ENCODE data around the gene CARS2.

The CARS2 gene

DNA sequence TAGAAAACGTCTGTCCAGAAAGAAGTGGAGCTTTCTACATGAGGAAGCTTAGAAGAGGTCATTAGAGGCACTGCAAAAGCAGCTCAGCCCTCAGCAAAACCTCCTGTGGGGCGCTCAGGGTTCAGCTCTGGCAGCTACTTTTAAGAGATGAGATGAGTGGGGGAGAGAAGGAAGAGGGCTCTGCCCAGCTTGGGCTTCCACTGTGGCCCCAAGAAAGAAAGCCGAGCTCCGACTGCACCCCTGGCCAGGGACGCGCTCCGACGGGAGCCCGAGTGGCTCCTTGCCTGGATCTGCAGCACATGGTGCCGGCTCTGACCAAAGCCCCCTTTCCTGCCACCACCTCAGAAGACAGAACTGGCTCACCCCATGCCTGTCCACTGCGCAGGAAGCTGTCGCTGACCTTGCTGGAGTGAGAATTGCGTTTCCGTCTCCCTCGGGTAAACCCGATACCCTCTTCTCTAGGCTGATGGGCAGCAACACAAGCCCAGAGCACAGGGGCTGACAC, 54.1 kb downstream of the CARS2 start:
- no peak overlapping the region for H3K4me3 ChIP-seq (ENCODE audit: low read depth, low read length)
- DNase-seq (ENCODE audit: low read depth) = no peak
- TF ChIP-seq MYC (IDR thresholded peaks at IDR 0.05; ENCODE audit: low read depth, low read length) (no peak), POLR2A (IDR thresholded peaks at IDR 0.05; ENCODE audit: extremely low read depth, insufficient read length) (no peak)
- TF ChIP-seq, protein P1, sequence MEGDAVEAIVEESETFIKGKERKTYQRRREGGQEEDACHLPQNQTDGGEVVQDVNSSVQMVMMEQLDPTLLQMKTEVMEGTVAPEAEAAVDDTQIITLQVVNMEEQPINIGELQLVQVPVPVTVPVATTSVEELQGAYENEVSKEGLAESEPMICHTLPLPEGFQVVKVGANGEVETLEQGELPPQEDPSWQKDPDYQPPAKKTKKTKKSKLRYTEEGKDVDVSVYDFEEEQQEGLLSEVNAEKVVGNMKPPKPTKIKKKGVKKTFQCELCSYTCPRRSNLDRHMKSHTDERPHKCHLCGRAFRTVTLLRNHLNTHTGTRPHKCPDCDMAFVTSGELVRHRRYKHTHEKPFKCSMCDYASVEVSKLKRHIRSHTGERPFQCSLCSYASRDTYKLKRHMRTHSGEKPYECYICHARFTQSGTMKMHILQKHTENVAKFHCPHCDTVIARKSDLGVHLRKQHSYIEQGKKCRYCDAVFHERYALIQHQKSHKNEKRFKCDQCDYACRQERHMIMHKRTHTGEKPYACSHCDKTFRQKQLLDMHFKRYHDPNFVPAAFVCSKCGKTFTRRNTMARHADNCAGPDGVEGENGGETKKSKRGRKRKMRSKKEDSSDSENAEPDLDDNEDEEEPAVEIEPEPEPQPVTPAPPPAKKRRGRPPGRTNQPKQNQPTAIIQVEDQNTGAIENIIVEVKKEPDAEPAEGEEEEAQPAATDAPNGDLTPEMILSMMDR (IDR thresholded peaks at IDR 0.05; ENCODE audit: low read depth, low read length) = no peak
- TF ChIP-seq, protein P2, sequence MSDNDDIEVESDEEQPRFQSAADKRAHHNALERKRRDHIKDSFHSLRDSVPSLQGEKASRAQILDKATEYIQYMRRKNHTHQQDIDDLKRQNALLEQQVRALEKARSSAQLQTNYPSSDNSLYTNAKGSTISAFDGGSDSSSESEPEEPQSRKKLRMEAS (IDR thresholded peaks at IDR 0.05; ENCODE audit: low read depth, low read length) = no peak

DNA sequence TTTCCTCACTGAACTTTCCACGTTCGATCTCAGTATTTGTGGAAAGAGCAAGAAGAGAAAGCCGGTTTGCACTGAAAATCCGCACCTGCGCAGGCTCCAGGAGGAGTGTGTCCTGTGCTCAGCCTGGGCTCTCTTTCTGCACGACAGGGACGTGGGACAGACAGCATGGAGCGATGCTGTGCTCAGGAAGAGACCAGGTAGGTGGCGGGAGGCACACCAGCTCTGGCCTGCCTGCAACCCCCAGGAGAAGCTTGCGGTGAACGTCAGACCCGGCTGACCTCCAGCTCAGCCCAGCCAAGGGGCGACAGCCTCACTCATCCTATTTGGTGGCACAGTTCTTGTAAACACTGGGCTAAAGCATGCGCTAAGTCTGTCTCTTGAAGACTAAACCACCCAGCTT, 54.6 kb downstream of the CARS2 start:
- TF ChIP-seq, protein P2 (IDR thresholded peaks at IDR 0.05; ENCODE audit: low read depth, low read length) = no peak
- TF ChIP-seq, protein P1 (IDR thresholded peaks at IDR 0.05; ENCODE audit: low read depth, low read length) = no peak
- no peak for TF ChIP-seq MYC (IDR thresholded peaks at IDR 0.05; ENCODE audit: low read depth, low read length)
- no peak for TF ChIP-seq POLR2A (IDR thresholded peaks at IDR 0.05; ENCODE audit: extremely low read depth, insufficient read length)
- DNase-seq (ENCODE audit: low read depth) = no peak
- no peak overlapping the region for H3K4me3 ChIP-seq (ENCODE audit: low read depth, low read length)

DNA sequence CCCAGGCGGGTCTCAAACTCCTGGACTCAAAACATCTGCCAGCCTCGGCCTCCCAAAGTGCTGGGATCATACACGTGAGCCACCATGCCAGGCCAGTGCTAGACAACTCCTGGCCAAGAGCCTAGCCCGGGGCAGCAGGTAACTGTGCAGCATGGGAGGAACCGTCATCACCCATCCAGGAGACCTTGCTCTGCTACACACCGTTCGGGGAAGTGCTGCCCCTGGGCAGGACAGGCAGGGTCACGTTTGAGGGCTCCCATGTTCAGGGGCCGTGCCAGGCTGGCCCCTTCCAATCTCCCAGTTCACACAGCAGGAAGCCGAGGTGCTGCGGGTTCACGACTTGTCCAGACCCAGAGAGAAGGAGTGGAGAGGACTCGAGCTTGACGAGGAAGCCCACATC, 55.5 kb downstream of the CARS2 start:
- no peak for DNase-seq (ENCODE audit: low read depth)
- no peak overlapping the region for H3K4me3 ChIP-seq (ENCODE audit: low read depth, low read length)
- TF ChIP-seq, protein P2 (IDR thresholded peaks at IDR 0.05; ENCODE audit: low read depth, low read length) = no peak
- no peak for TF ChIP-seq MYC (IDR thresholded peaks at IDR 0.05; ENCODE audit: low read depth, low read length)

DNA sequence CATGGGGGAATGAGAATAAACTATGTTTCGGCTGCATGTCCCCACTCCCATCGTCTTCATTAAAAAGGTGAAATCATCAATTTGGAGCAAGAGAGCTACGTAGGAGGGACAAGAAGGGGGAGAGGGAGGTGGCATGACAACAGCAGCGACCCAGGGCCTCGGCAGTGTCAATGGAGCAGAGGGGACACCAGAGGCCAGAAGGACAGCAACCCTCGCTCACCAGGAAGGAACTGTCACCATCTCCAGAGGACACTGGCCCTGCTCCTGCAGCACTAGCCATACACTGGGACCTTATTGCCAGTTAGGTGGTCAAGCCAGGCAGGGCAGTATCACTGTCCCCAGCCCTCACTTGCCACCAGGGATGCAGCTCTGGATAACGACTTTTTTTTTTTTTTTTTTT, 56.4 kb downstream of the CARS2 start:
- TF ChIP-seq, protein P1 (IDR thresholded peaks at IDR 0.05; ENCODE audit: low read depth, low read length) = no peak
- no peak for TF ChIP-seq MYC (IDR thresholded peaks at IDR 0.05; ENCODE audit: low read depth, low read length)
- TF ChIP-seq, protein P2 (IDR thresholded peaks at IDR 0.05; ENCODE audit: low read depth, low read length) = no peak
- no peak for TF ChIP-seq POLR2A (IDR thresholded peaks at IDR 0.05; ENCODE audit: extremely low read depth, insufficient read length)
- no peak for DNase-seq (ENCODE audit: low read depth)
- H3K4me3 ChIP-seq (ENCODE audit: low read depth, low read length) = no peak overlapping the region

DNA sequence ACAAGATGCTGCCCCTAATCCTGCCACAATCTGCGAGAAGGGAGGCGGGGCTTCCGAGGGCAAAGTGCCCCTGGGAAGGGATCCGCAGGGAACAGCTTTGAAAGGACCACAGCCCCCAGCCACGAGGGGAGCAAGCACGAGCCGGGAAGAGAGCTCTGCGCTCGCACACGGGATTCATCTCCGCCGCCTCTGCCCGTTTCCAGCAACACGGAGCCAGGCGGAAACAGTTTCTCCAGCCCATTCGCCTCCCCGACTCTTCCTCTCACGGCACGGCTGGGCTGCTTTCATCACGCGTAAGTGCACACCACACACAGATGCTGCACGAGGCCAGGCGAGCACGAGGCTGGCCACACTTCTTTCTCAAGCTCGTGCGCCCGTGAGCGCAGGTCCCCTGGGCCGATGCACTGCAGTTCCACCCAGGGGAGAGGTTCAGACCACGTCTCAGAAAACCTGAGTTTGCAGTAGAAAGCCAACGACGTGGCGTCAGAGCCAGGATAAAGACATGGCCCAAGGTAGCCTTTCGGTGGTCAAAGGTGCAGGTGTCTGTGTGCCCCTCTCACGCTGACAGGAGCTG, 57.0 kb downstream of the CARS2 start:
- TF ChIP-seq, protein P2 (IDR thresholded peaks at IDR 0.05; ENCODE audit: low read depth, low read length) = no peak
- no peak for TF ChIP-seq MYC (IDR thresholded peaks at IDR 0.05; ENCODE audit: low read depth, low read length)
- TF ChIP-seq POLR2A (IDR thresholded peaks at IDR 0.05; ENCODE audit: extremely low read depth, insufficient read length) = no peak
- TF ChIP-seq, protein P1 (IDR thresholded peaks at IDR 0.05; ENCODE audit: low read depth, low read length) = no peak
- no peak for DNase-seq (ENCODE audit: low read depth)
- no peak overlapping the region for H3K4me3 ChIP-seq (ENCODE audit: low read depth, low read length)

DNA sequence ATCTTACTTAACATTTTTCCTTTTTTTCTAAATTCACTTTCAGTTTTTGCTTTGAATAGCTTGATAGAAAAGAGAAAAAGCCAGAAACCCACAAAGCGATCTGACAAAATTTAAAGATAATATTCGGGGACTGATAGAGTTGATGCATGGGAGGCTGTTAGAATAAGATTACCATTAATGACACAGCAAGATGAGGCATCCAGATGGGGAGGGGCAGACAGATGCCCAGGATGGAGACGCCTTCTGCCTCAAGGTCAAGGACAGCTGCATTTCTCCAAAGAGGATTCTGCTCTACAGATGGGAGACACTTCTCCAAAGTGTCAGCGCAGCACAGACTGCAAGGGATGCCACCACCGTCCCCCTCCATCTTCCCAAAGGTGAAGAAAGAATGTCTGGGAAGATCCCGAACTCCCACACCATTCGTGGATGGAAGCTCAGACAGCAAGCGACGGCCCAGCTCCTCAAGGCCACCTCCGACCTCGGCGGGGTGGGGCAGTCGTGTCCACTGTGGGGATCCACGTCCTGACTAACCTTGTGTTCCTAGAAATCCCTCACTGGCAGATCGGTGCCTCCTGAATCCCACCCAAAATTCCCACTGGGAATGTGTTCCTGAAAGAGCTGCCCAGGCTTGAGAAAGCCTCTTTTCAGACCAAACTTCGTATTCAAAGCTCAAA, 57.6 kb downstream of the CARS2 start:
- no peak for DNase-seq (ENCODE audit: low read depth)
- TF ChIP-seq, protein P2 (IDR thresholded peaks at IDR 0.05; ENCODE audit: low read depth, low read length) = no peak
- TF ChIP-seq, protein P1 (IDR thresholded peaks at IDR 0.05; ENCODE audit: low read depth, low read length) = no peak
- H3K4me3 ChIP-seq (ENCODE audit: low read depth, low read length) = no peak overlapping the region
